HEK293 (cell line): ENCODE results near the gene LAMTOR4.

ENCODE experiments used
- GLI4 ChIP-seq: fragments of 450-650 bp; formaldehyde crosslinking; IDR thresholded peaks from 2 replicates; pipeline ENCODE4 v1.5.1; 2016; ENCODE audit warnings: missing biosample characterization, missing genetic modification characterization
- HOXA7 ChIP-seq: sonication (generic); formaldehyde crosslinking; IDR thresholded peaks from 2 replicates; pipeline ENCODE4 v1.8.1; 2022; ENCODE audit warnings: missing genetic modification reagents, borderline replicate concordance
- KLF8 ChIP-seq: fragments of 450-650 bp; formaldehyde crosslinking; IDR thresholded peaks from 2 replicates; pipeline ENCODE4 v1.5.1; 2016; ENCODE audit warnings: missing biosample characterization, missing genetic modification characterization
- MEIS1 ChIP-seq: sonication (generic); formaldehyde crosslinking; IDR thresholded peaks from 2 replicates; pipeline ENCODE4 v1.8.1; 2022; ENCODE audit warnings: missing genetic modification reagents, mild to moderate bottlenecking, borderline replicate concordance
- PATZ1 ChIP-seq: fragments of 450-650 bp; formaldehyde crosslinking; IDR thresholded peaks from 2 replicates; pipeline ENCODE4 v1.5.1; 2016; ENCODE audit warnings: missing biosample characterization, missing genetic modification characterization
- REPIN1 ChIP-seq: fragments of 450-650 bp; formaldehyde crosslinking; IDR thresholded peaks from 2 replicates; pipeline ENCODE4 v1.5.1; 2017; ENCODE audit warnings: missing biosample characterization, missing genetic modification characterization, low read depth
- TCF7L2 ChIP-seq: IDR thresholded peaks from 2 replicates; pipeline ENCODE4 v1.6.1; 2011; ENCODE audit warnings: low read depth, mild to moderate bottlenecking, inconsistent platforms, low read length, moderate library complexity, borderline replicate concordance
- YY2 ChIP-seq: fragments of 450-650 bp; formaldehyde crosslinking; IDR thresholded peaks from 2 replicates; pipeline ENCODE4 v1.5.1; 2016; ENCODE audit warnings: missing biosample characterization, missing genetic modification characterization
- ZBTB26 ChIP-seq: fragments of 450-650 bp; formaldehyde crosslinking; optimal IDR thresholded peaks from 2 replicates; pipeline ENCODE3; 2016; ENCODE audit warnings: missing biosample characterization, mild to moderate bottlenecking, missing genetic modification characterization
- ZBTB7A ChIP-seq: fragments of 450-650 bp; formaldehyde crosslinking; IDR thresholded peaks from 2 replicates; pipeline ENCODE4 v1.5.1; 2016; ENCODE audit warnings: low read depth, missing biosample characterization, missing genetic modification characterization
- ZBTB8A ChIP-seq: fragments of 450-650 bp; formaldehyde crosslinking; IDR thresholded peaks from 2 replicates; pipeline ENCODE4 v1.5.1; 2016; ENCODE audit warnings: missing biosample characterization, missing genetic modification characterization
- ZNF10 ChIP-seq: fragments of 450-650 bp; formaldehyde crosslinking; IDR thresholded peaks from 2 replicates; pipeline ENCODE4 v1.5.1; 2017; ENCODE audit warnings: missing biosample characterization, missing genetic modification characterization
- ZNF112 ChIP-seq: fragments of 450-650 bp; formaldehyde crosslinking; IDR thresholded peaks from 2 replicates; pipeline ENCODE4 v1.5.0; 2017; ENCODE audit warnings: missing biosample characterization, missing genetic modification characterization
- ZNF169 ChIP-seq: fragments of 450-650 bp; formaldehyde crosslinking; IDR thresholded peaks from 2 replicates; pipeline ENCODE4 v1.5.1; 2016; ENCODE audit warnings: missing biosample characterization, missing genetic modification characterization
- ZNF2 ChIP-seq: fragments of 450-650 bp; formaldehyde crosslinking; IDR thresholded peaks from 2 replicates; pipeline ENCODE4 v1.5.1; 2016; ENCODE audit warnings: missing biosample characterization, missing genetic modification characterization
- ZNF214 ChIP-seq: fragments of 450-650 bp; formaldehyde crosslinking; IDR thresholded peaks from 2 replicates; pipeline ENCODE4 v1.5.1; 2017; ENCODE audit warnings: missing biosample characterization, mild to moderate bottlenecking, missing genetic modification characterization, borderline replicate concordance
- ZNF223 ChIP-seq: fragments of 450-650 bp; formaldehyde crosslinking; IDR thresholded peaks from 2 replicates; pipeline ENCODE4 v1.5.1; 2016; ENCODE audit warnings: missing biosample characterization, missing genetic modification characterization
- ZNF248 ChIP-seq: fragments of 450-650 bp; formaldehyde crosslinking; IDR thresholded peaks from 2 replicates; pipeline ENCODE4 v1.5.1; 2017; ENCODE audit warnings: missing biosample characterization, missing genetic modification characterization
- ZNF324 ChIP-seq: fragments of 450-650 bp; formaldehyde crosslinking; IDR thresholded peaks from 2 replicates; pipeline ENCODE4 v1.5.1; 2016; ENCODE audit warnings: missing biosample characterization, missing genetic modification characterization
- ZNF341 ChIP-seq: fragments of 450-650 bp; formaldehyde crosslinking; IDR thresholded peaks from 2 replicates; pipeline ENCODE4; 2016; ENCODE audit warnings: low read depth, missing biosample characterization, missing genetic modification characterization
- ZNF354C ChIP-seq: fragments of 450-650 bp; formaldehyde crosslinking; IDR thresholded peaks from 2 replicates; pipeline ENCODE4 v1.5.1; 2016; ENCODE audit warnings: missing biosample characterization, missing genetic modification characterization, low read depth, borderline replicate concordance
- ZNF423 ChIP-seq: fragments of 450-650 bp; formaldehyde crosslinking; IDR thresholded peaks from 2 replicates; pipeline ENCODE4 v1.5.1; 2016; ENCODE audit warnings: missing biosample characterization, missing genetic modification characterization
- ZNF513 ChIP-seq: fragments of 450-650 bp; IDR thresholded peaks from 2 replicates; pipeline ENCODE4 v1.5.1; 2018; ENCODE audit warnings: missing biosample characterization, missing genetic modification characterization
- ZNF514 ChIP-seq: fragments of 450-650 bp; formaldehyde crosslinking; IDR thresholded peaks from 2 replicates; pipeline ENCODE4 v1.5.1; 2016; ENCODE audit warnings: missing biosample characterization, missing genetic modification characterization
- ZNF544 ChIP-seq: fragments of 450-650 bp; formaldehyde crosslinking; IDR thresholded peaks from 2 replicates; pipeline ENCODE4 v1.5.0; 2017; ENCODE audit warnings: missing biosample characterization, missing genetic modification characterization
- ZNF549 ChIP-seq: fragments of 450-650 bp; IDR thresholded peaks from 2 replicates; pipeline ENCODE4 v1.5.1; 2018; ENCODE audit warnings: missing biosample characterization, missing genetic modification characterization, mild to moderate bottlenecking, inconsistent platforms, moderate library complexity
- ZNF561 ChIP-seq: fragments of 450-650 bp; IDR thresholded peaks from 2 replicates; pipeline ENCODE4 v1.5.1; 2018; ENCODE audit warnings: missing biosample characterization, missing genetic modification characterization, borderline replicate concordance
- ZNF596 ChIP-seq: fragments of 450-650 bp; IDR thresholded peaks from 2 replicates; pipeline ENCODE4 v1.5.0; 2018; ENCODE audit warnings: missing biosample characterization, mild to moderate bottlenecking, missing genetic modification characterization, moderate library complexity
- ZNF600 ChIP-seq: fragments of 450-650 bp; formaldehyde crosslinking; IDR thresholded peaks from 2 replicates; pipeline ENCODE4 v1.5.1; 2016; ENCODE audit warnings: missing biosample characterization, missing genetic modification characterization
- ZNF660 ChIP-seq: fragments of 450-650 bp; IDR thresholded peaks from 2 replicates; pipeline ENCODE4 v1.5.1; 2018; ENCODE audit warnings: missing biosample characterization, mild to moderate bottlenecking, missing genetic modification characterization
- ZNF701 ChIP-seq: fragments of 450-650 bp; formaldehyde crosslinking; IDR thresholded peaks from 2 replicates; pipeline ENCODE4 v1.5.1; 2016; ENCODE audit warnings: missing biosample characterization, missing genetic modification characterization
- ZNF776 ChIP-seq: fragments of 450-650 bp; formaldehyde crosslinking; IDR thresholded peaks from 2 replicates; pipeline ENCODE4 v1.5.0; 2017; ENCODE audit warnings: missing biosample characterization, missing genetic modification characterization, borderline replicate concordance
- ZNF837 ChIP-seq: fragments of 450-650 bp; formaldehyde crosslinking; IDR thresholded peaks from 2 replicates; pipeline ENCODE4 v1.5.1; 2016; ENCODE audit warnings: missing biosample characterization, missing genetic modification characterization
- ZSCAN5A ChIP-seq: fragments of 450-650 bp; formaldehyde crosslinking; IDR thresholded peaks from 2 replicates; pipeline ENCODE4 v1.5.1; 2016; ENCODE audit warnings: missing biosample characterization, missing genetic modification characterization
- ZXDB ChIP-seq: fragments of 450-650 bp; formaldehyde crosslinking; IDR thresholded peaks from 2 replicates; pipeline ENCODE4 v1.5.1; 2016; ENCODE audit warnings: missing biosample characterization, missing genetic modification characterization
- TF ChIP-seq, protein P1 (sequence below): fragments of 450-650 bp; formaldehyde crosslinking; IDR thresholded peaks from 2 replicates; pipeline ENCODE4 v1.5.1; 2017; ENCODE audit warnings: missing biosample characterization, missing genetic modification characterization

The LAMTOR4 gene

GRCh38 chr7:100100420-100101015, 48.2 kb upstream of the LAMTOR4 start (continued):
- no peak for TF ChIP-seq ZNF544 (tag by site-specific recombination)
- TF ChIP-seq ZNF169 (tag by site-specific recombination): no peak
- no peak for TF ChIP-seq ZNF837 (tag by site-specific recombination)
- peak; percentile 90 for TF ChIP-seq ZXDB
- TF ChIP-seq PATZ1 (tag by site-specific recombination): peak; percentile 83
- peak; percentile 91; the same call in 1 of the 2 replicates for TF ChIP-seq ZSCAN5A (tag by site-specific recombination)
- TF ChIP-seq ZNF10 (tag by site-specific recombination): no peak
- TF ChIP-seq ZBTB8A (tag by site-specific recombination): peak; percentile 97
- TF ChIP-seq ZNF2 (tag by site-specific recombination): peak; percentile 77
- TF ChIP-seq ZNF514 (tag by site-specific recombination): no peak
- TF ChIP-seq ZNF660 (tag by site-specific recombination): peak; percentile 91
- TF ChIP-seq ZNF701 (tag by site-specific recombination): no peak
- no peak for TF ChIP-seq MEIS1 (CRISPR knock-in tag)
- no peak for TF ChIP-seq ZNF214 (tag by site-specific recombination)
- TF ChIP-seq REPIN1: peak; percentile 86; the same call in 1 of the 2 replicates
- no peak; the same call in 1 of the 2 replicates for TF ChIP-seq ZNF776 (tag by site-specific recombination)
- no peak for TF ChIP-seq ZNF596
- no peak for TF ChIP-seq HOXA7 (CRISPR knock-in tag)
- TF ChIP-seq ZNF223 (tag by site-specific recombination): 0 out of 2 replicates have a peak, but pooled peaks have one; percentile 9
- no peak for TF ChIP-seq ZNF513 (tag by site-specific recombination)
- TF ChIP-seq ZBTB26 (tag by site-specific recombination): peak; percentile 90
- TF ChIP-seq GLI4 (tag by site-specific recombination): no peak
- no peak for TF ChIP-seq TCF7L2
- TF ChIP-seq ZBTB7A (tag by site-specific recombination): peak; percentile 72; the same call in 1 of the 2 replicates
- TF ChIP-seq ZNF561: peak; percentile 81; the same call in 1 of the 2 replicates
- TF ChIP-seq ZNF549 (tag by site-specific recombination): no peak
- TF ChIP-seq ZNF341 (tag by site-specific recombination): peak; percentile 91
- no peak for TF ChIP-seq ZNF324 (tag by site-specific recombination)
- TF ChIP-seq YY2 (tag by site-specific recombination): peak; percentile 57; the same call in 1 of the 2 replicates
- peak; percentile 93 for TF ChIP-seq KLF8 (tag by site-specific recombination)
- no peak for TF ChIP-seq ZNF354C (tag by site-specific recombination)
- peak; percentile 69 for TF ChIP-seq ZNF600 (tag by site-specific recombination)
- TF ChIP-seq, protein P1, sequence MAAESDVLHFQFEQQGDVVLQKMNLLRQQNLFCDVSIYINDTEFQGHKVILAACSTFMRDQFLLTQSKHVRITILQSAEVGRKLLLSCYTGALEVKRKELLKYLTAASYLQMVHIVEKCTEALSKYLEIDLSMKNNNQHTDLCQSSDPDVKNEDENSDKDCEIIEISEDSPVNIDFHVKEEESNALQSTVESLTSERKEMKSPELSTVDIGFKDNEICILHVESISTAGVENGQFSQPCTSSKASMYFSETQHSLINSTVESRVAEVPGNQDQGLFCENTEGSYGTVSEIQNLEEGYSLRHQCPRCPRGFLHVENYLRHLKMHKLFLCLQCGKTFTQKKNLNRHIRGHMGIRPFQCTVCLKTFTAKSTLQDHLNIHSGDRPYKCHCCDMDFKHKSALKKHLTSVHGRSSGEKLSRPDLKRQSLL (tag by site-specific recombination): peak; percentile 31; the same call in 1 of the 2 replicates
- TF ChIP-seq ZNF112 (tag by site-specific recombination): no peak
- no peak for TF ChIP-seq ZNF423
- no peak for TF ChIP-seq ZNF248 (tag by site-specific recombination)
